ENCODE results near the gene LAMB4. TPM values are rescaled to one million over a fixed set of nuclear protein-coding genes. Genes with fewer than 3 reads are reported as not detected.

The LAMB4 gene
- polyA plus RNA-seq, 1 experiment: 0.33 TPM

DNA sequence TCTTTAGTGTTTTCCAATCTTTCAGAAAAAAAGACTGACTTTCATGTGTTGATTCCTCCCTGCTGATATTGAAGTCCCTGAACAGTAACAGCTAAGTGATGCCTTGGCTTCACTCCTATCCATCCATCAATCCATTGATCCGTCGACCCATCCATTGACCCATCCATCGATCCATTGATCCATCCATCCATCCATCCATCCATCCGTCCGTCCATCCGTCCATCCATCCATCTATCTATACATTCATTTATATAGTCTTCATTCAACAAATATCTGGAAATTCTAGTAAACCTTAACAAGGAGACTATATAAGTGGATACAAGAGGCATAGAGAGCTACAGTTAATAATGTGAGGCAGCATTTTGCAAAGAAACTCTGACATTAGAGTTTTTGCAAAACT is 105.6 kb downstream of the LAMB4 start:
- no peak for DNase-seq (ENCODE audit: low read depth, low spot score)
- ChIA-PET POLR2A (no interaction called here), CTCF (no interaction called here)
- Histone ChIP-seq H3K9me3 (ENCODE audit: control insufficient read depth, insufficient read depth, low read length) (no peaks in the 10 kb centered on the region), H3K27ac (ENCODE audit: low read depth, low read length) (no peak overlapping the region), H3K27me3 (ENCODE audit: control insufficient read depth, insufficient read depth, low read length) (no peaks in the 10 kb centered on the region), H3K4me3 (ENCODE audit: low read depth, low read length) (no peak overlapping the region)
- TF ChIP-seq, protein P1, sequence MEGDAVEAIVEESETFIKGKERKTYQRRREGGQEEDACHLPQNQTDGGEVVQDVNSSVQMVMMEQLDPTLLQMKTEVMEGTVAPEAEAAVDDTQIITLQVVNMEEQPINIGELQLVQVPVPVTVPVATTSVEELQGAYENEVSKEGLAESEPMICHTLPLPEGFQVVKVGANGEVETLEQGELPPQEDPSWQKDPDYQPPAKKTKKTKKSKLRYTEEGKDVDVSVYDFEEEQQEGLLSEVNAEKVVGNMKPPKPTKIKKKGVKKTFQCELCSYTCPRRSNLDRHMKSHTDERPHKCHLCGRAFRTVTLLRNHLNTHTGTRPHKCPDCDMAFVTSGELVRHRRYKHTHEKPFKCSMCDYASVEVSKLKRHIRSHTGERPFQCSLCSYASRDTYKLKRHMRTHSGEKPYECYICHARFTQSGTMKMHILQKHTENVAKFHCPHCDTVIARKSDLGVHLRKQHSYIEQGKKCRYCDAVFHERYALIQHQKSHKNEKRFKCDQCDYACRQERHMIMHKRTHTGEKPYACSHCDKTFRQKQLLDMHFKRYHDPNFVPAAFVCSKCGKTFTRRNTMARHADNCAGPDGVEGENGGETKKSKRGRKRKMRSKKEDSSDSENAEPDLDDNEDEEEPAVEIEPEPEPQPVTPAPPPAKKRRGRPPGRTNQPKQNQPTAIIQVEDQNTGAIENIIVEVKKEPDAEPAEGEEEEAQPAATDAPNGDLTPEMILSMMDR (IDR thresholded peaks at IDR 0.05; ENCODE audit: low read depth, low read length): no peak

DNA sequence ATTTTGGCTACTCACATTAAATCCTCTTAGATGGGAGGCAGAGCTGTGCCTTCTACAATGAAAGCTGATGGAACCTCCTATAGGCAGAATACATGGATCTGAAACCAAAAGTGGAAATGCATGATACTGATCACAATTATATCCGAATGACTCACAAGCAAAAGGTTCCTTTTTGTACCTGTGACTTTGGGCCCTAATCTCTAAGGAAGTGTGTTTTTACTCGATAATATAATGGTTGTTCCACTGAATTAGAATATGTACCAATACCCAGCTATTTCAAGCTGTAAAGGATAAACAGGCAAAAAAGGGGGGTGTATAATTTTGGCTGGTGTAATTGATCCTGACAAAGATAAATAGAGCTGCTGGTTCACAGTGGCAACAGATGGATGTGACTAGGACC is 109.6 kb downstream of the LAMB4 start:
- ChIA-PET POLR2A (interaction anchor here (0.7 kb wide), 1 partner anchor 27 kb away, joined by 7 read pairs; no protein-coding TSS in a partner anchor), CTCF (no interaction called here)
- Histone ChIP-seq H3K4me3 (ENCODE audit: low read depth, low read length) (no peak overlapping the region), H3K27me3 (ENCODE audit: control insufficient read depth, insufficient read depth, low read length) (no peaks in the 10 kb centered on the region), H3K9me3 (ENCODE audit: control insufficient read depth, insufficient read depth, low read length) (no peaks in the 10 kb centered on the region), H3K27ac (ENCODE audit: low read depth, low read length) (no peak overlapping the region)
- TF ChIP-seq, protein P1 (IDR thresholded peaks at IDR 0.05; ENCODE audit: low read depth, low read length): no peak
- DNase-seq (ENCODE audit: low read depth, low spot score): no peak

DNA sequence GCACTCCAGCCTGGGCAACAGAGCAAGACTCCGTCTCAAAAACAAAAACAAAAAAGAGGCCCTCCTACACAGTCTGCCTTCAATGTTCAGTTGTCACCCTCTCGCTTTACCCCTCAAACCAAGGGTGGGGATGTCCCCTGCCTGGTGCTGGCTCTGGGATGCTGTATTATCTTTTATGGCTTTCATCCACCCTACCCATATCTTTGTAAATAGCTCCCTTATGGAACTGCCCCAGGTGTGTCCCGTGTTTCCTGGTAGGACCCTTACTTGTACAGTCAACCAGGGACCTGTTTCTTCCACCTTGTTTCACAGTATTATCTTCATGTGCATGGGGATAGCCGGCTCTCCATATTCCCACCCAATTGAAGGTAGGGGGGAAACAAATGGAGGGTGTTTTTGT is 111.5 kb downstream of the LAMB4 start:
- Histone ChIP-seq H3K4me3 (ENCODE audit: low read depth, low read length) (no peak overlapping the region), H3K9me3 (ENCODE audit: control insufficient read depth, insufficient read depth, low read length) (no peaks in the 10 kb centered on the region), H3K27ac (ENCODE audit: low read depth, low read length) (no peak overlapping the region), H3K27me3 (ENCODE audit: control insufficient read depth, insufficient read depth, low read length) (no peaks in the 10 kb centered on the region)
- POLR2A ChIA-PET: no interaction called here
- TF ChIP-seq, protein P1 (IDR thresholded peaks at IDR 0.05; ENCODE audit: low read depth, low read length): no peak
- CTCF ChIA-PET: no interaction called here
- no peak for DNase-seq (ENCODE audit: low read depth, low spot score)

DNA sequence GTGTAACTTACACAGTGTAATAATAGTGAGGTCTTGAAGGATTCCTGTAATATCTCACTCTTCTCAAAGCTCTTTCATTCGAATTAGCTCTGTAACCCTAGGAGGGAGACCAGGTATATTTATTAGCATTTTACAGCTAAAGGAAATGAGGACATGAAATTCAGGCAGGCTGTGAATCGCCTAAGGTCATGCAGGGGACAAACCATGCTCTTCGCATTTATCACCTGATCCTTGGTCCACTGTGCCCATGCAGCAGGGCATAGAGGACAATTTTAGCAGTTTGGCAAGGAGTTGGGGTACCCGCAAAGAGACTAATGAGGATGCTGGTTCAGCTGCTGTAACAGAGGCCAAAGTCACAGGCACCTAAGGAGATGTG is 112.4 kb downstream of the LAMB4 start:
- ChIA-PET CTCF (interaction anchor here (1.4 to 2.4 kb wide), 3 partner anchors 14 to 128 kb away, joined by 9 to 14 read pairs (median 10); no protein-coding TSS in a partner anchor), POLR2A (no interaction called here)
- no peaks in the 10 kb centered on the region for H3K9me3 ChIP-seq (ENCODE audit: control insufficient read depth, insufficient read depth, low read length)
- TF ChIP-seq, protein P1 (IDR thresholded peaks at IDR 0.05; ENCODE audit: low read depth, low read length): no peak
- H3K27ac ChIP-seq (ENCODE audit: low read depth, low read length): no peak overlapping the region
- DNase-seq (ENCODE audit: low read depth, low spot score): no peak
- no peak overlapping the region for H3K4me3 ChIP-seq (ENCODE audit: low read depth, low read length)
- H3K27me3 ChIP-seq (ENCODE audit: control insufficient read depth, insufficient read depth, low read length): no peaks in the 10 kb centered on the region

DNA sequence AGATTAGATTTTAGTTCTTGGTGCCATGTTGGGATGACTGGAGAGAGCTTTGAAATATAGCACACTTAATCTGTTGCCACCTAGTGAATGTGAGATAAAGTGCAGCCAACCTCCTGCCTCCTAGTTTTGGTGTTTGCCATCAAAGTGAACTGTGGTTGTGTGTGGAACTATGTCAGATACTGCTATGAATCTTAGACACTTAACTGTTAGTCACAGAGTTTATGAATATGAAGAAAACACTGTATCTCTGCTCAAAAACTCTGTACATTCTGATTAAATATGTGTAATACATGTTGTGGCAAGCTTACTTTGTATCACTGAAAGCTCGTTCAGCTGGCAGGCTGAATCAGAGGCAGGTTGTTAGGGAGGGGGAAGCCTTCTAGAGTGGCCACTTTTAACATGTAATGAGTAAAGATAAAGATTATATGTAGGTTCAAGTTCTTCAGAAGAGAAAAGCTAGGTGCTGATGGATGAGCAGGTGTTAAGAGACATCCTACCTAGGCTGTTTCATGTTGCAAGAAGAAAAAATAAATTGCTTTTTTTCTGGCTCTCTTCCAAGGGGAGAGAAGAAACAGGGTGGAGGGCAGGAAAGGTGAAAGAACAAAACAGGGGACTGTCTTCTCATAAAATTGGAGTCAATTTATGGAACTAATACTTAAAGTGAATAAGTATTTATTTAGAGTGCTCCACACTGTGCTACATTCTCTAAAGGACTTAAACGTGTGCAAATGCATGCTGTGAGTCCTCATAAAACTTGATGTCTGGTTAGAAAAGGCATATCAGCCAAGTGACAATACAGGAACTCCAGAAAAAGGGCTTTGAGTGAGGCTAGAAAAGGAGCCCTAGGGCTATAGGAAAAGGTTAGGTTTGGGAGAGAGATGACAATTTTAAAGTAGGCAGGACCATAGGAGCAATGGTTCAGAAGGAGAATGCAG is 113.1 kb downstream of the LAMB4 start:
- Histone ChIP-seq H3K4me3 (ENCODE audit: low read depth, low read length) (no peak overlapping the region), H3K9me3 (ENCODE audit: control insufficient read depth, insufficient read depth, low read length) (no peaks in the 10 kb centered on the region), H3K27ac (ENCODE audit: low read depth, low read length) (no peak overlapping the region), H3K27me3 (ENCODE audit: control insufficient read depth, insufficient read depth, low read length) (no peaks in the 10 kb centered on the region)
- ChIA-PET CTCF (interaction anchor here (0.6 to 2.4 kb wide), 14 partner anchors 12 to 134 kb away, joined by 3 to 14 read pairs (median 3); partner anchors contain the start of gene LAMB4), POLR2A (no interaction called here)
- TF ChIP-seq, protein P1 (IDR thresholded peaks at IDR 0.05; ENCODE audit: low read depth, low read length): peak; percentile 54
- no peak for DNase-seq (ENCODE audit: low read depth, low spot score)
